Islet of Langerhans (tissue), 1 donor: ENCODE data around the gene LYST.
A peak's percentile ranks its signal among the peaks of the same experiment; 100 is the strongest.

Experiments used
- FAIRE-seq: peaks from one replicate; lab custom pipeline; 2011; peaks lifted over from hg19 to GRCh38; lab: Jason Lieb, UNC

The LYST gene

GRCh38 chr1:235887676-235888075 lies 21.0 kb upstream of the LYST start:
- no peak for FAIRE-seq

DNA sequence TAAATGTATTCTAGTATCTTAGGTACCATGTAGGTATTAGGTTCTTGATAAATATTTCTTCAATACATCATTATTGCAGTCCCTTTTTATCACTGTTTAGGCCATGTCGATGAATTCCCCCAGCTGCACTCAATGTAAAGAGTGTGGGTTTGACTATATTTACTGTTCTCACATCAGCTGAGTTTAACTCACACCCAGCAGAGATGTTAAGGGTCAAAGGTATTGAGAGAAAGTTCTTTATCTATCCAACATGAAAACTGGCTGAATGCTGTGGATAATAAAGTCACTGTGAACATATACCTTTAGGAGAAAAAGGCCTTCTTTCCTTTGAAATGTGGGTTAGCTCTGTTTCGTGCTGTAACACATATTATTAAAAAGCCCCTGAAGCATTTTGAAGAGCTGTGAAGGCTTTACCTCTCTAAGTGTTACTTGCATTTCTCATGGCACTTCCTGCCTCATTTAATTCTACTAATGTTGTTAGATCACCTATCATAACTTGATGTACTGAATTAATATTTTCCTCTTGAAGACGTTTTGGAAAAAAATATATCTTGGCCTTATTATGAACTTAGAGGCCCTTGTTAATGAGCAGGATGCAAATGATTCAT lies 19.1 kb upstream of the LYST start:
- no peak for FAIRE-seq

DNA sequence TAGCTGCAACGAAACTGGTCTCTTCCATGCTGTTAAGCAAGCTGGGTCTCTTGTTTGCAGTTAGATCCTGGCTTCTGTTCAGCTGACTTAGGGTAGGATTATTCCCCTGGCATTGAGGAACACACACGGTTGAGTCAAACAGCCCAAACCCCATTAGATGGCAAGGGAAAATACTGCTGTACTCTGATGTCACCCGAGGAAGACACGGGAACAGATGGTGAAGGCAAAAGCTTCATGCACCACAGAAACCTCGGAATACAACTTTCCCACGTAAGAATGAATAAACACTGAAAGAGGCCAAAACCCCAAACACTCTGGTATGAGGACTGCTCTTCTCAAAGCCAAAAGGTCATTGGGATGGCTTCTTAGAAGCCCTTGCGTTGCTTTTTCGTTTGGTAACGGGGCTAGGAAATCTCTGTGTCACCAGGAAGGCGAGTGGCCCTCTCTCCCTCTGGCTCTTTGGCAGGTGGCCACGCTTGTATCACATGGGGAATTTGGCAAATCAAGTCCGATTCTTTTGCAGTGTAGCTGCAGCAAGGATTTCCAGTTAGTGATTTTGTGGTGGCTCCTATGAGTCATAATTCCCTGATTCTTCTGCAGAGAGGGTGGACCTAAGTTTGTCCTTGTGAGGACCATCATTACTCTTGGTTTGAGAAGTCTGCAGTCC lies 16.7 kb upstream of the LYST start:
- no peak for FAIRE-seq

- no peak for FAIRE-seq
Measured at GRCh38 chr1:235882816-235883215, 16.1 kb upstream of the LYST start.

DNA sequence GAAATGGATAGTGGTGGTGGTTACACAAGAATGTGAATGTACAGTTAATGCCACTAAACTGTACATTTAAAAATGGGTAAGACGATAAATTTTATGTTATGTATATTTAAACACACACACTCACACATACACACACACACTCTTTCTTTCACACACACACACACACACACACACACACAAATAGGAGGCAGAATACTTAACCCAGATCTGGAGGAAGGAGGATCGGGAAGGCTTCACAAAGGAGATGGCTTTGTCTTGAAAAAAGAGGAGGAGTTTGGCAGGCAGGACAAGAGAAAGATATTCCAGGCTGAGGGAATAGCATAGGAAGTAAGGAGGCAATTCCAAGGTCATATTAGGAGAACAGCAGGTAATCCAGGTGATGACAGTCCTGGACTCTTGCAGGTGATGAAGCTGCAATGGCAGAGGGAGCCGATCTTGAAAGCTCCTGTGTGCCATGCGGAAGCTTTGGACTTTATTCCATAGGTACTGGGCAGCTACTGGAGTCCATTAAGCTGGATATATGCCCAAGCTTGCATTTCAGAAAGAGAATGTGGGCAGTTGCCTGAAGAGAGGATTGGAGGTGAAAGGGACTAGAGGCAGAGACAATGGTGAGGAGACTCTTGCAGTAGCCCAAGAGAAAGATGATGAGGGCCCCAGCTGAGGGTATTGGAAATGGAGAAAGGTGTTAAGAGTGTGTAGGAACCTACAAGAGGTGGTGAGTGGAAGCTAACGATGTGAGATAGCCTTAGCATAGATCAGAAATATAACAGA lies 15.4 kb upstream of the LYST start:
- FAIRE-seq: no peak

GRCh38 chr1:235878082-235878811 lies 11.5 kb upstream of the LYST start:
- no peak for FAIRE-seq

DNA sequence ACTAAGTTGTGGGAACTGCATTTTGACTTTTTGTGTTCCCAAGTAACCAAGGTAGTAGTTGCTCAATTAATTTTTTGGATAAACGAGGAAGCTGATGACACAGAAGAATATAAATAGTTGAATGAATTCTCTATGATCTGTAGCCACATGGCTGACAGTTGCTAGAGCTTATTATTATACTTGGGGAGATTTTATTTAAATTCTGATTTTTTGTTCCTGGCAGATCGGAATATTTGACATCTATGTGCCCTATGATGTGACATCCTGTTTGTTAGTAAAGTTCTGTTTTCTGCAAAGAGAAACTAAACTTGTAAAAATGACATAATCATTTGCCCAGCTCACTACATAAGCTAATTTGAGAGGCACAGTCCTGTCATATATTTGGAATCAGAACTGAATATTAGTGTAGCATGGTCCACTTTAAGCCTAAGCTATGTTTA lies 9.7 kb upstream of the LYST start:
- no peak for FAIRE-seq

- no peak for FAIRE-seq
Measured at GRCh38 chr1:235875036-235875597, 8.4 kb upstream of the LYST start.

DNA sequence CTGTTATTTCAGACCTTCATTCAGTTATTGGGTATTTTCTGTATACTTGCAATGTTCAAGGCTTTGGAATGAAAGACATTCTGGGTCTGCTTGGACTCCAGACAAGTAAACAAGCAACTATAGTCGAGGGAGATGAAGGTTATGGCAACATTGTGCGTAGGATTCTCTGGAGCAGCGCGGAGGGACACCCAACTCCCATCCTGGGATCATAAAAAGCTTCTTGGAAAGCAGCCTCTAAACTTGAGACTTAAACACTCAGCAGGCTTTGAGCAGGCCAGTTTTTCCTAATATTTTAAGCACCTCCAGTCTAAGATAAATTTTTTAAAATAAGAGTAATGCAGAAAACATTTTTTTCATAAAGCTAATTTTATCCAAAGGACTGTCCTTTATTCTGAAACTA lies 7.6 kb upstream of the LYST start:
- no peak for FAIRE-seq

DNA sequence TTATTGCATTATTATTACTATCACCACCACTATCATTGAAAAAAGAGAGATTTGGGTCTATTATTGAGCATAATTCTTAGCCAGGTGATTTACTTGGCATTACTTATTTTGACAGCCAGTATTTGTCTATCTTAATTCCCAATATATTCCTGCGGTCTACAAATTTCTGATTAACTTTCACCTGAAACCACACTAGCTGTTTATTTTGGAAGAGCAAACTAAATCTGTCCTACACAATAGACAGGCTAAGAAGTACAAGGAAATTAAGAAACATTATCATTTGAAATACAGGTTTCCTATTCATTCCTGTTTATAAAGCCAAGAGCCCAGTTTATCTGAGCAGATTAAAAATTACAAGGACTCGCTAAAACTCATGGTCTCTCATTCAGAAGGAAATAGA lies 6.9 kb upstream of the LYST start:
- FAIRE-seq: no peak

DNA sequence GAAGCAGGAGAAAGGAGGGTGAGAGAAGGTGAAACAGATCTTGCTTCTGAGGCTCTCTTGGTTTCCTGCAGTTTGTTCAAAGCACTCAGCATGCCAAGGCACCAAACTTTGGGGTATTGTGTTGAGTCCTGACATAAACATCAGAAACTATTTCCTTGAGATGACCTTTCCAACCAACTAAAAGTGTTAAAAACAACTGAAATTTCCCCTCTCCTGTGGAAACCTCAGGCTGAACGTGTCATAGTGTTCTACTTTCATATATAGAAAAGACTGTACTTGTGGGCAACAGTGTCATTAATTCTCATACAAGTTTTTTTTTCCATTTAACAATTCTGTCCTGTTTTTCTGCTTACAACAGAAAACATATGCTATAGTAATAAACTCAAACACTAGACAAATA lies 6.3 kb upstream of the LYST start:
- no peak for FAIRE-seq

DNA sequence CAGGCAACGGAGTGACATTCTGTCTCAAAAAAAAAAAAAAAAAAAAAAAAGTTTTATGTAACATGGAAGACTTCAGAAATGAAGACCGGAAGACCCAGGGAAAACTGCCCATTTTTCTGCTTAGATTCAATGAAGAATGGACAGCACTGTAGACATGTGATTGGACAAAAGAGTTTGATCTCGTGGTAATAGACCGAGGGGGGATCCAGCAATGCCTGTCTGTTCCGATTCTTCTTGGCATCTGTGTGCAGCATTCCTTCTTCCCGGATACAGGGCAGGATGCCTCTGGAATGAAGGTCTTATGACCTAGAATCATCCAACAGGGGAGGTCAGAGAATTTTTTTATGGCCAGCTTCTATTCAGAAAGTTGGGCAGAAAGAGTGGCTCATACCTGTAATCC lies 5.6 kb upstream of the LYST start:
- FAIRE-seq: no peak

DNA sequence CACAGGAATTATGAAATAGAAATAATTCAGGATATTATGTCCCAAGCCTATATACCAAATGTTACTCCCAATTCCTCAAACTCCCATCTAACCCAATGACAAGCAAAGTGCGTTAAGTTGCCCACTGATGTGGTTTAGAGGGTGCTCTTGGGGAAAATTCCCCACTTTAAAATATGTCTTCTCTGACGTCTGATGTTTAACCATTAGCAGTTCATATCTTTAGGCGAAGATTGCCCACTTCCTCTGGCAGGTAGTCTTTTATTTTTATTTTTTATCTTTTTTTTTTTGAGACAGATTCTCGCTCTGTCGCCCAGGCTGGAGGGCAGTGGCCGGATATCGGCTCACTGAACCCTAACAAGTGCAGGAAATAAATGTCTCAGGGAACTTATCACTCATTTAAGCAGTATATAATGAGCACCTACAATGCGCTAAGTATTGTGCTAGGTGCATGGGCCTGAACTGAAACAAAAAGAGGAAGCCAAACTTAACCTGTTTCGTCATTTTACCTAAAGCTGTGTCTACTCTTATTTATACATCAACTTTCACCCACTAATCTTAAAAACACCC lies 1.3 kb upstream of the LYST start:
- no peak for FAIRE-seq

DNA sequence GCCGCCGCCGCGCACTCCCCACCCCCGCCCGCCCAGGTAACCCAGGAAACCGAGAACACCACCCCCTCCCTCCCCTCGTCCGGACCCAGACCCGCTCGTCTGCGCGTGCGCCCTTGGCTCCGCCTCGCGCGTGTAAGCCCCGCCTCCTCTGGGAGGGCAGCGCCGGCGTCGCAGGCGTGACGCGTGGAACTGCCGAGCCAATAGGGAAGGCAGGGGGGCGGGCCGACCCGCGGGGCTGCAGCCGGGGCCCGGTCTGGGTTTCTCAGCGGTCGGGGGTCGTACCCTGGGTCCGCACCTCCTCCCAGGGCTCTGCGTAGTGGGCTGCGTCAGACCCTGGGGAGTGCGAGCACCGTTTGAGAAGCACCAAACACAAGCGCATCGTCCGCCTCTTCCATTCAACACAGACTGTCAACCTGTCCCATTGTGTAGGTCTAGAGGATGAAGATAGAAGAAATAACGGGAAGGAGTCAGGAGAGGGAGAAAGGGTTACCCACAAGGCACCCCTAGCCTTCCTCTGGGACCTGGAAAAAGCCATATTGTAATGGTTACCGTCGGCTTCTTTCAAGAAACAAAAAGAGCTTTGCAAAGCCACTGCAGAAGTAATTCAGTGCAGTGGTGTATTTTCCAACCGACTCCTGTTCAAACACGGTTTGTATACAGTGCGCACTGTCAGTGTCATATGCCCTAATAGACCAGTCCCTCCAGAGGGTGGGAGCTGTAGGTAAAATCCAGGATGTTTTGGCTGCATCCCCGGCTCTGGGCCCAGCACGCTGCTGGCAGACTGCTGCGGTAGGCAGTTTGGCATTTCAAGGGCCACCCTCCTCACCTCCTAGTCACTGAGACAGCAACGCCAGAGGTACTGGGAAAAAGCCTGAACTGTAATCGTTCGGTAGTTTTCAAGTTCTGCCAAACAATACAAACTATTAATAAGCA lies 473 bp upstream of the LYST start:
- FAIRE-seq: no peak

GRCh38 chr1:235865565-235866204 lies 1.0 kb downstream of the LYST start:
- FAIRE-seq: peak; percentile 21

DNA sequence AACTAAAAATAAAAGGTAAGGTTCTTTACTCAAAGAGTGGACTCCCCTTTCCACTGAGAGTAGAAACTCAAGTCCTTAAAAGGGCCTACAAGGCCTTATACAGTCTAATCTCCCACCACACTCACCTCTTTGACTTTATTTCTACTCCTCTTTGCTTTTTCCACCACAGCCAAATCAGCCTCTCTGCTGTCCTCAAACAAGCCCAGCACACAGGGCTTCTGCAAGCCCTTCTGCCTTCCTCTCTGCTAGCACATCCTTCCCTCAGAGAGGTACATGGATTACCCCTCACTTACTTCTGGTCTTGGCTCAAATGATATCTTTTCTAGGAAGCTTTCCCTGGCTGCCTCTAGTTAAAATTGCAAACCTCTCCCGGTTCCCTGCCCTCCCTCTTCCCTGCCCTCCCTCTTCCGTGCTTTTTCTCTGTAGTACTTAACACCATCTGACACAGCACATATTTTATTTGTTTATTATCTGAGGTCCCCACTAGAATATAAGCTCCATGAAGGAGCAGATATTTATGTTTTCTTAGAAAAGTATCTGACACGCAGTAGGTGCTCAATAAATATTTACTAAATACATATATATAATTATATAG lies 1.7 kb downstream of the LYST start:
- FAIRE-seq: no peak

DNA sequence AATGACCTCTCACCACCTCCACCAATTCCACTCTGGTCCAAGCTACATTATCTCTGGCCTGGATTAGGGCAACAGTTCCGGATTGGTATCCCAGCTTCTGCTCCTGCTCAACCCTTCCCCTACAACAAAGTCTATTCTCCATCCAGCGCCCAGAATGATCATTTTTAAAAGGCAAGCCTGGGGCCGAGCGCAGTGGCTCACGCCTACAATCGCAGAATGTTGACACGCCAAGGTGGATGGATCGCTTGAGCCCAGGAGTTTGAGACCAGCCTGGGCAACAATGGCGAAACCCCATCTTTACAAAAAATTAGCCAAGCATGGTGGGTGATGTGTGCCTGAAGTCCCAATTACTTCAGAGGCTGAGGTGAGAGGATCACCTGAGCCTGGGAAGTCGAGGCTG lies 2.2 kb downstream of the LYST start:
- FAIRE-seq: no peak

DNA sequence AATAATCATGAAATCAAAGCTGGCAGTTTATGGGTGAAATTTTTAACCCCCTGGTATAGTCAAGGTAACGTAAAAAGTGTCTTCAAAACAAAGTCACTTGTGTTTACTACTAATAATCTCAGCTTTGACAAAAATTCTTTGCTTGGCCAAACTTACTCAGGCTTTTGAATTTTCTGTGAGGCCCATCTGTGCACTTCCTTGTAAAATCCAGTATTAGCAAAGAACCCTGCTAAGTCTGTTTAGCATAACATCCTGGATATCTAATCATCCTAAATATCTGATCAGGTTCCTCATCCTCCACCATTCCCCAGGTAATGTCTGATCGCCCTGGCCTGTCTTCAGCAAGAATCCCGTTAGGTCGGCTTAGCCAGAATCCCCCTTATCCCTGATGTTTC lies 3.0 kb downstream of the LYST start:
- no peak for FAIRE-seq

DNA sequence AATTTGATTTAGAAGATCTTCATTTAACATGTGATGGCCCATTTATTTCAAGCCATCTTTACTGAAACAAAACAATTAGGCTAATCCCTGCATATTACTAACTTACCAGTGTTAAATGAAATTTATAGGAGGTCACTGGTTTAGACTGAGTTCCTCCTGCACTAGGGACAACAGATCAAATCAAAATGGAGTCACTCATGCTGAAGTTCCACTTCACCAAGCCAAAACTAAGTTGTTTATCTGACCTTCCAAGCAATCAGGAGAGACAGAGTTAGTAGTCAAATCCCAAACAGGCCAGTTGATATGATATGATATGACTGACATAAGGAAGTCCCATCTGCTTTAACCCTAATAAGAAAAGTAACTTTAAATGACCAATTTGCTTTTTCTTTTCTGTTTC lies 4.8 kb downstream of the LYST start:
- FAIRE-seq: no peak

GRCh38 chr1:235860829-235861228 lies 5.9 kb downstream of the LYST start:
- peak; percentile 13 for FAIRE-seq
